LNCaP clone FGC (cell line): ENCODE measurements around the gene LPAR1.

ENCODE experiments used
- DNase-seq: peaks from one replicate; pipeline ENCODE4 v3.0.0-alpha.2; 2011; ENCODE audit warnings: low read depth
- H3K4me3 ChIP-seq: 2 replicates; pipeline ENCODE4 v1.5.1; 2011; ENCODE audit warnings: mild to moderate bottlenecking, low read depth, low read length, control low read depth
- TF ChIP-seq, protein P1 (sequence below): IDR thresholded peaks from 2 replicates; pipeline ENCODE4 v1.5.1; 2012; ENCODE audit warnings: mild to moderate bottlenecking; ENCODE audit not compliant: control insufficient read depth, insufficient read depth; ENCODE audit errors: extremely low read depth

The LPAR1 gene

DNA sequence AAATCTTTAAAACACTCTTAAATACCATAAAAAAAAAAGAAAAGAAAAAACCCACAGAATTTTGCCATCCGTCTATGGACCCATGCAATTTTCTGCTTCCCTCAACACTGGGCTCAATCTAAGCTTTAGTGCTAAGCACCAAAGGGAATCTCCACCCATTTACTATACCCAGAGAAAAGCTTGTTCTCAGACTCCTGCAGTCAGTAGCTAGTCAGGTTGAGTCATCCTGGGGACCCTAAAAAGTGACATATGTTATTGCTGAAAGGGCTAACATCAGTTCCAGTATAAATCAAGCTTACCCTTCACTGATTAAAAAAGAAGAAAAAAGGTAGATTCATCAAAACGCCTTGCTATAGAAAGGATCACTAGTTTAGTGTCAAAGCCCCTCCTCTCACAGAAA is 192.1 kb downstream of the LPAR1 start:
- no peak for DNase-seq
- TF ChIP-seq, protein P1, sequence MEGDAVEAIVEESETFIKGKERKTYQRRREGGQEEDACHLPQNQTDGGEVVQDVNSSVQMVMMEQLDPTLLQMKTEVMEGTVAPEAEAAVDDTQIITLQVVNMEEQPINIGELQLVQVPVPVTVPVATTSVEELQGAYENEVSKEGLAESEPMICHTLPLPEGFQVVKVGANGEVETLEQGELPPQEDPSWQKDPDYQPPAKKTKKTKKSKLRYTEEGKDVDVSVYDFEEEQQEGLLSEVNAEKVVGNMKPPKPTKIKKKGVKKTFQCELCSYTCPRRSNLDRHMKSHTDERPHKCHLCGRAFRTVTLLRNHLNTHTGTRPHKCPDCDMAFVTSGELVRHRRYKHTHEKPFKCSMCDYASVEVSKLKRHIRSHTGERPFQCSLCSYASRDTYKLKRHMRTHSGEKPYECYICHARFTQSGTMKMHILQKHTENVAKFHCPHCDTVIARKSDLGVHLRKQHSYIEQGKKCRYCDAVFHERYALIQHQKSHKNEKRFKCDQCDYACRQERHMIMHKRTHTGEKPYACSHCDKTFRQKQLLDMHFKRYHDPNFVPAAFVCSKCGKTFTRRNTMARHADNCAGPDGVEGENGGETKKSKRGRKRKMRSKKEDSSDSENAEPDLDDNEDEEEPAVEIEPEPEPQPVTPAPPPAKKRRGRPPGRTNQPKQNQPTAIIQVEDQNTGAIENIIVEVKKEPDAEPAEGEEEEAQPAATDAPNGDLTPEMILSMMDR, result no peak

DNA sequence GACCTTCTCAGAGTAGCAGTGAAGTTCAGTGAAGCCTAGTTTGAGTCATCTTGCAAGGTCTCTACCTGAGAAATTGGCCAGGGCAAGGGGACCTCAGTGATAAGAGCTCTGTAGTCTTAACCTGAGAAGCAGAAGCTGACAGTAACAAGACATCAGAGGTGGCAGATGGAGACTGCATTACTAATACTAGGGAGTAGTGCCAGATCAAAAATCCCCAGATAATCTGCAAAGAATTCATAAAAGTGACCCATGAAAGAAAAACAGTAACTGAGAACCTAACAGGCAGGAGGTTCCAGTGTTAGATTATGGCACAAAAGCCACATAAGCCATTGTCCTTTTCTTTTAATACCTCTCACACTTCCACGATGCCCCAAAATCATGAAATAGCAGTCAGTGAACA is 194.1 kb downstream of the LPAR1 start:
- TF ChIP-seq, protein P1, result no peak
- no peak overlapping the region for H3K4me3 ChIP-seq
- DNase-seq, result no peak

More for the DNA sequence above, 192.1 kb downstream of the LPAR1 start:
- H3K4me3 ChIP-seq, result no peak overlapping the region

DNA sequence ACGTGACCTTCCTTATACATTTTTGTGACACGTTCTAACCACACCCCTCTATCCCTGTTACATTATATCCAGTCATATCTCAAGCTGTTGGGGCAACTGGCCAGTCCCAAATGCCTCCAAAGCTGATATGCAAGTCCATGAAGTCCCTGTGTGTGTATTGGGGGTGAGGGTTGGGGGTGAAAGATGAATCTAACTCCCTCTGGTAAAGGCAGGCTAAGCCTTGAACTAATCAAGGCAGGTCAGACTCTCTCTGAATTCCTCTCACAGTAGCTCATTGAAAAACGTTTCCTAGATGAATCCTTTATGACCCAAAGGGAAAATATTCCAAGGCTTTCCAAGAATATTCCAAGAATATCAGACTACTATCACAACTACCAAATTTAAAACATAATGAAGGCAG is 195.3 kb downstream of the LPAR1 start:
- no peak for DNase-seq
- TF ChIP-seq, protein P1, result no peak
- no peak overlapping the region for H3K4me3 ChIP-seq

DNA sequence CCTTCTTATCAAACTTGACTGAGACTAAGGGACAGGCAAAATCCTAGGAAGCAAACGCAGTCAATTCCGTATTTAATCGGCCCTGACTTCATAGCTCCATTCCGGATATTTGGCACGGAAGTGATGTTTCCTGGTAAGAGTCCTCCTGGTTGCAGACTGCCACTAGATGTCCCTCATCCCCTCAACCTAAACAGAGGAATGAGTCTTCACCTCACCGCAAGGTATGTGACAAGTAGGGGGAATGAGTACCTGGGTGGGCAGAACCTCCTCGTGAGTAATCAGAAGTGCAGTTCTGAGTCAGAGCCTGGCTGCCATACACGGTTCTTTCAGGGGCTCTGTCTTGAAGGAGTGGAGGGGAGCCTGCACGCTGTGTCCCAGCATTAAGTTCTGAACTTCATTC is 196.1 kb downstream of the LPAR1 start:
- TF ChIP-seq, protein P1, result peak; percentile 48
- no peak overlapping the region for H3K4me3 ChIP-seq
- no peak for DNase-seq

DNA sequence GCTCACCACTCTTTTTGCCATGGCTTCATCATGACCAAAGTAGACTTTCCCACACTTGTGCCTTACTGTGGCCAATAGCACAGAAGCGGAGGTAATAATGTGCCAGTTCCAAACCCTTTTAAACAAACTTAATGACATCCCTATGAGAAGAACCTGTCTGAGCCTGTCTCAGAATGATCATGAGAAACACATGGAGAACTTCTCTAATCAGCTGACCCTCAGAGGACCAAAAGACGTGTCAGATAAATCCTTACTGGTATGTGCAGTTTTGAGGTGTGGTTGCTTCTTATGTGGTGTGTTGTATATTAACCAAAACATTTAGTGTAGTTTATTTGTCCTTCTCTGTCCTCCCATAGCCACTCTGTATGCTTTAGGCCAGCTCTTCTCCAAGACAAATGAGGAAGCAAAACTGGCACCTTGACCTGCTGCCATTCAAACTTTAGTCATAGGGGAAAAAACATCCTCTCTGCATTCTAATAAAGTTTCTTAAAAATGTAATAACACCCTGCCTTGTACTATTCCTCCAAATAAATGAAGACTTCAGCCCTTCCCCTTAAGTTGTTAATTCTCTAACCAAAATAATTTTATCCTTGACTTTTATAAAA is 200.8 kb downstream of the LPAR1 start:
- H3K4me3 ChIP-seq, result no peak overlapping the region
- DNase-seq, result no peak
- TF ChIP-seq, protein P1, result no peak

DNA sequence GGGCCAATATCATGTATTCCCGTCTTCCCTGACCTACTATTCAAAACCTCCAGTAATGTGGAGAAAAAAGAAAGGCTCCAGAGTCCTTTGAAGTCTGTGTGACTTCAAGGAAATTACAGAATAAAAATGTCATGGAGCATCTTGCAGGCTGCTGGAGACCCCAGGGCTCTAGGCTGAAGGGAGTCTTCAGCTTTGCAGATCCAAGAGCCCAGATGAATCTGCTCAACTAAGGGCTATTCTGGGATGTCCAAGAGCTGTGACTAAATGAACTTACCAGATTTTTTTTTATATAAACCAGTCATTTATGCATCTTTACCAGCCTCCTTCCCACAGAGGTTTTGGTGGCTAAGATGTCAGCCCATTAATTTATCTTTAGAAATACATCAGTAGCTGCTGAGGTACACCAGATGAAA is 202.4 kb downstream of the LPAR1 start:
- no peak for DNase-seq
- TF ChIP-seq, protein P1, result no peak
- H3K4me3 ChIP-seq, result no peak overlapping the region

DNA sequence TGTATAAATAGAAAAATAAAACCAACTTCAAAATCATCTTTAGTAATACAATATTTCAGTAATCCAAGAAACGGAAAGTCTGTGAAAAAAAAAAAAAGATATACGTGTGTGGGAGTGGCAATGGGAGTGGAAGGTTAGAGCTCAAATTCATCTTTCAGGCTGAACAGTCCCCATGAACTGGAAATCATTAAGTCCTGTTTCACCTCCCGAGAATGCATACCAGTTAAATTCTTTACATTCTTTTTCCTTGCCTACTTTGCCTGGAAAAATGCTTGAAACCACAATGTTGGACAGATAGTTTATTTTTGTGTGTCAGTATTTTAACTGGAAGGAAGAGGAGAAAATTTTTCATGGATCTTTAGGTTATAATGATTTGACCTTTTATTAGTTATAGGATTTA is 202.9 kb downstream of the LPAR1 start:
- TF ChIP-seq, protein P1, result no peak
- DNase-seq, result no peak
- H3K4me3 ChIP-seq, result no peak overlapping the region
